Measurements from ENCODE around the gene ADH7.

DNA sequence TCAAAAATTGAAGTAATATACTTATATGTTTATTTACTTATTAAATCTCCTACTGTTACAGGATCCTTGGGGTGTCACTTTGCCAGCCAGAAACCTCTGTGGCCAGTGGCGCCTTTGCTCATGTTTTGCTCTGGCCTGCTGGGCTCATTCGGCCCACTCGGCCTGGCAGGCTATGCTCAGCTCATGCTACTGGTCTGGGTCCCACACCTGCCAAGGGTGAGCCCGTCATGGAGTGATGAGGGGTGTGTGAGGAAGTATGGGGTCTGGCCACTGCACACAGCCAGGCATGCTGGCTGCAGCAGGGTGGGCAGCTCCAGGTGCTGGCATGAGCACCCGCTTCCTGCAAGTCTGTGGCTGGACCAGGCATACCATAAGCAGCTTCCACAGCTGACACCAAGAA, 25.1 kb downstream of the ADH7 start:
- TF ChIP-seq, protein P1, sequence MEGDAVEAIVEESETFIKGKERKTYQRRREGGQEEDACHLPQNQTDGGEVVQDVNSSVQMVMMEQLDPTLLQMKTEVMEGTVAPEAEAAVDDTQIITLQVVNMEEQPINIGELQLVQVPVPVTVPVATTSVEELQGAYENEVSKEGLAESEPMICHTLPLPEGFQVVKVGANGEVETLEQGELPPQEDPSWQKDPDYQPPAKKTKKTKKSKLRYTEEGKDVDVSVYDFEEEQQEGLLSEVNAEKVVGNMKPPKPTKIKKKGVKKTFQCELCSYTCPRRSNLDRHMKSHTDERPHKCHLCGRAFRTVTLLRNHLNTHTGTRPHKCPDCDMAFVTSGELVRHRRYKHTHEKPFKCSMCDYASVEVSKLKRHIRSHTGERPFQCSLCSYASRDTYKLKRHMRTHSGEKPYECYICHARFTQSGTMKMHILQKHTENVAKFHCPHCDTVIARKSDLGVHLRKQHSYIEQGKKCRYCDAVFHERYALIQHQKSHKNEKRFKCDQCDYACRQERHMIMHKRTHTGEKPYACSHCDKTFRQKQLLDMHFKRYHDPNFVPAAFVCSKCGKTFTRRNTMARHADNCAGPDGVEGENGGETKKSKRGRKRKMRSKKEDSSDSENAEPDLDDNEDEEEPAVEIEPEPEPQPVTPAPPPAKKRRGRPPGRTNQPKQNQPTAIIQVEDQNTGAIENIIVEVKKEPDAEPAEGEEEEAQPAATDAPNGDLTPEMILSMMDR (IDR thresholded peaks at IDR 0.05; ENCODE audit: low read length), result no peak
- no peak for TF ChIP-seq EZH2 (optimal IDR thresholded peaks at IDR 0.05; ENCODE audit: low read depth, low read length)
